ENCODE data around the gene ZNF414. TPM values are rescaled to one million over a fixed set of nuclear protein-coding genes. Genes with fewer than 3 reads are reported as not detected.

ZNF414 gene
- total and polyA plus RNA-seq, 10 of the 15 experiments (the other 5 are each of a cell fraction or from before 2014, with no cell fraction given): 0.16 to 23.7 (median 5.3) TPM; not detected in 1

GRCh38 chr19:8544168-8544567 is 30.2 kb upstream of the ZNF414 start (continued):
- TF ChIP-seq CHD2 (IDR thresholded peaks at IDR 0.05; ENCODE audit: borderline replicate concordance, low read depth, low read length) (no peak), BCL3 (IDR thresholded peaks at IDR 0.05; ENCODE audit: borderline replicate concordance, insufficient read depth, low read depth, low read length, poor library complexity, severe bottlenecking) (no peak), SKIL (IDR thresholded peaks at IDR 0.05; ENCODE audit: low read depth, poor library complexity, severe bottlenecking) (no peak), RBBP5 (conservative IDR thresholded peaks at IDR 0.05) (no peak), RAD21 (IDR thresholded peaks at IDR 0.05; ENCODE audit: insufficient read depth, low read depth, low read length) (no peak)

DNA sequence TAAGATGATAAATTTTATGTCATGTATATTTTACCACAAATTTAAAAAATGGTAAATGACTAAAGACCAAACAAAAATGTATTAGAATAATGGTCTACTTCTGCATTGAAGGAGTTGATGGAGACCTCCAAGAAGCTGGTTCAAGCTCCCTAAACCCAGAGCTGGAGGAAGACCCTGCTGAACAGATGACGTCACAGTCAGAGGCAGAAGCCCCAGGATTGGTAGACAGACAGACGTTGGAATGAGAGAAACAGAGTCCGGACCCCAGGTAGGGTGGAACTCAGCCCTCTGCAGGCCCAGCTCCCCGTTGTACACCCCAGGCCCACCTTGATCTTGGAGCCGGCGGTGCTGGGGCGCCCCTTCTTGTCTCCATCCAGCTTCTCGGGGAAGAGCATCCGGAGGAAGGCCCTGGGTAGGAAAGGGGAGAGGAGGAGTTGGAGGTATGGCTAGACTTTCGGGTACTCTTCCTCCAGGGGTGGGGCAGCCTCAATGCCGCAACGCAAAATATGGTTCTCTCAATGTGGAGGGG is 25.7 kb upstream of the ZNF414 start:
- no peaks in the 10 kb centered on the region for H3K27me3 ChIP-seq (replicated peaks in 1 of 2; ENCODE audit: control insufficient read depth in 2 of 2, insufficient read depth in 2 of 2, low read length in 1 of 2)
- H3K27ac ChIP-seq (ENCODE audit: control insufficient read depth, insufficient read depth): no peak overlapping the region
- 71% methylated on average over 11 of the region's 12 CpGs for WGBS (ENCODE audit: insufficient coverage, insufficient replicate concordance, low lambda C conversion rate, missing lambda C conversion rate)
- H3K4me3 ChIP-seq: no peak overlapping the region
- H4K20me1 ChIP-seq (ENCODE audit: control insufficient read depth, insufficient read depth): no peaks in the 10 kb centered on the region
- H3K79me2 ChIP-seq (ENCODE audit: control insufficient read depth, insufficient read depth, low read length): no peaks in the 10 kb centered on the region
- H3K4me2 ChIP-seq (ENCODE audit: control insufficient read depth, insufficient read depth): no peak overlapping the region
- H2AFZ ChIP-seq (ENCODE audit: control insufficient read depth, low read depth, low read length): no peak overlapping the region
- no peak for ATAC-seq
- intact Hi-C loops (cut with micrococcal nuclease; ENCODE audit: unreplicated experiment): no loop called here
- POLR2A ChIA-PET: no interaction called here
- H3K9ac ChIP-seq (ENCODE audit: control insufficient read depth, insufficient read depth, low read length): no peak overlapping the region
- no peaks in the 10 kb centered on the region for H3K36me3 ChIP-seq (ENCODE audit: control insufficient read depth in 2 of 2, insufficient read depth in 2 of 2, low read length in 1 of 2)
- H3K9me3 ChIP-seq (replicated peaks; ENCODE audit: control insufficient read depth, insufficient read depth, low read length): no peaks in the 10 kb centered on the region
- in situ Hi-C loops (cut with MboI): no loop called here
- SMC1A ChIA-PET (ENCODE audit: uncharacterized antibody, unreplicated experiment): no interaction called here
- no peak for FAIRE-seq
- RAD21 ChIA-PET (ENCODE audit: unreplicated experiment): no interaction called here
- no peak for DNase-seq (ENCODE audit: low read depth, low spot score)
- no peaks in the 10 kb centered on the region for H3K4me1 ChIP-seq (ENCODE audit: control insufficient read depth, insufficient read depth, low read length)
- no TSS peak for BruUV-seq (replicated peaks)
- CTCF ChIA-PET: no interaction called here
- TF ChIP-seq TAF1 (IDR thresholded peaks at IDR 0.05; ENCODE audit: borderline replicate concordance, low read depth, low read length) (no peak), CHD1 (IDR thresholded peaks at IDR 0.05; ENCODE audit: low read depth, low read length) (no peak), NFYA (IDR thresholded peaks at IDR 0.05; ENCODE audit: borderline replicate concordance, low read depth, low read length) (no peak), YBX1 (IDR thresholded peaks at IDR 0.05) (no peak), CEBPB (IDR thresholded peaks at IDR 0.05; ENCODE audit: borderline replicate concordance in 1 of 2, low read depth in 2 of 2, low read length in 2 of 2) (no peak), CHD4 (IDR thresholded peaks at IDR 0.05) (no peak), JUND (IDR thresholded peaks at IDR 0.05; ENCODE audit: low read depth, low read length) (no peak), SRF (IDR thresholded peaks at IDR 0.05; ENCODE audit: low read depth in 2 of 2, low read length in 2 of 2) (no peak), HDAC6 (IDR thresholded peaks at IDR 0.05; ENCODE audit: unreplicated experiment) (no peak)
- TF ChIP-seq, protein P1, sequence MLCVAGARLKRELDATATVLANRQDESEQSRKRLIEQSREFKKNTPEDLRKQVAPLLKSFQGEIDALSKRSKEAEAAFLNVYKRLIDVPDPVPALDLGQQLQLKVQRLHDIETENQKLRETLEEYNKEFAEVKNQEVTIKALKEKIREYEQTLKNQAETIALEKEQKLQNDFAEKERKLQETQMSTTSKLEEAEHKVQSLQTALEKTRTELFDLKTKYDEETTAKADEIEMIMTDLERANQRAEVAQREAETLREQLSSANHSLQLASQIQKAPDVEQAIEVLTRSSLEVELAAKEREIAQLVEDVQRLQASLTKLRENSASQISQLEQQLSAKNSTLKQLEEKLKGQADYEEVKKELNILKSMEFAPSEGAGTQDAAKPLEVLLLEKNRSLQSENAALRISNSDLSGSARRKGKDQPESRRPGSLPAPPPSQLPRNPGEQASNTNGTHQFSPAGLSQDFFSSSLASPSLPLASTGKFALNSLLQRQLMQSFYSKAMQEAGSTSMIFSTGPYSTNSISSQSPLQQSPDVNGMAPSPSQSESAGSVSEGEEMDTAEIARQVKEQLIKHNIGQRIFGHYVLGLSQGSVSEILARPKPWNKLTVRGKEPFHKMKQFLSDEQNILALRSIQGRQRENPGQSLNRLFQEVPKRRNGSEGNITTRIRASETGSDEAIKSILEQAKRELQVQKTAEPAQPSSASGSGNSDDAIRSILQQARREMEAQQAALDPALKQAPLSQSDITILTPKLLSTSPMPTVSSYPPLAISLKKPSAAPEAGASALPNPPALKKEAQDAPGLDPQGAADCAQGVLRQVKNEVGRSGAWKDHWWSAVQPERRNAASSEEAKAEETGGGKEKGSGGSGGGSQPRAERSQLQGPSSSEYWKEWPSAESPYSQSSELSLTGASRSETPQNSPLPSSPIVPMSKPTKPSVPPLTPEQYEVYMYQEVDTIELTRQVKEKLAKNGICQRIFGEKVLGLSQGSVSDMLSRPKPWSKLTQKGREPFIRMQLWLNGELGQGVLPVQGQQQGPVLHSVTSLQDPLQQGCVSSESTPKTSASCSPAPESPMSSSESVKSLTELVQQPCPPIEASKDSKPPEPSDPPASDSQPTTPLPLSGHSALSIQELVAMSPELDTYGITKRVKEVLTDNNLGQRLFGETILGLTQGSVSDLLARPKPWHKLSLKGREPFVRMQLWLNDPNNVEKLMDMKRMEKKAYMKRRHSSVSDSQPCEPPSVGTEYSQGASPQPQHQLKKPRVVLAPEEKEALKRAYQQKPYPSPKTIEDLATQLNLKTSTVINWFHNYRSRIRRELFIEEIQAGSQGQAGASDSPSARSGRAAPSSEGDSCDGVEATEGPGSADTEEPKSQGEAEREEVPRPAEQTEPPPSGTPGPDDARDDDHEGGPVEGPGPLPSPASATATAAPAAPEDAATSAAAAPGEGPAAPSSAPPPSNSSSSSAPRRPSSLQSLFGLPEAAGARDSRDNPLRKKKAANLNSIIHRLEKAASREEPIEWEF (IDR thresholded peaks at IDR 0.05; ENCODE audit: insufficient replicate concordance, low read depth, low read length): no peak

Measured in GM12878 (cell line).